ENCODE measurements around the gene STK16. TPM values are rescaled to one million over a fixed set of nuclear protein-coding genes. Genes with fewer than 3 reads are reported as not detected.

STK16 gene
- total and polyA plus RNA-seq, 2 of the 13 experiments (the other 11 are each of a cell fraction or from before 2014, with no cell fraction given), result 28.0 to 50.9 TPM

DNA sequence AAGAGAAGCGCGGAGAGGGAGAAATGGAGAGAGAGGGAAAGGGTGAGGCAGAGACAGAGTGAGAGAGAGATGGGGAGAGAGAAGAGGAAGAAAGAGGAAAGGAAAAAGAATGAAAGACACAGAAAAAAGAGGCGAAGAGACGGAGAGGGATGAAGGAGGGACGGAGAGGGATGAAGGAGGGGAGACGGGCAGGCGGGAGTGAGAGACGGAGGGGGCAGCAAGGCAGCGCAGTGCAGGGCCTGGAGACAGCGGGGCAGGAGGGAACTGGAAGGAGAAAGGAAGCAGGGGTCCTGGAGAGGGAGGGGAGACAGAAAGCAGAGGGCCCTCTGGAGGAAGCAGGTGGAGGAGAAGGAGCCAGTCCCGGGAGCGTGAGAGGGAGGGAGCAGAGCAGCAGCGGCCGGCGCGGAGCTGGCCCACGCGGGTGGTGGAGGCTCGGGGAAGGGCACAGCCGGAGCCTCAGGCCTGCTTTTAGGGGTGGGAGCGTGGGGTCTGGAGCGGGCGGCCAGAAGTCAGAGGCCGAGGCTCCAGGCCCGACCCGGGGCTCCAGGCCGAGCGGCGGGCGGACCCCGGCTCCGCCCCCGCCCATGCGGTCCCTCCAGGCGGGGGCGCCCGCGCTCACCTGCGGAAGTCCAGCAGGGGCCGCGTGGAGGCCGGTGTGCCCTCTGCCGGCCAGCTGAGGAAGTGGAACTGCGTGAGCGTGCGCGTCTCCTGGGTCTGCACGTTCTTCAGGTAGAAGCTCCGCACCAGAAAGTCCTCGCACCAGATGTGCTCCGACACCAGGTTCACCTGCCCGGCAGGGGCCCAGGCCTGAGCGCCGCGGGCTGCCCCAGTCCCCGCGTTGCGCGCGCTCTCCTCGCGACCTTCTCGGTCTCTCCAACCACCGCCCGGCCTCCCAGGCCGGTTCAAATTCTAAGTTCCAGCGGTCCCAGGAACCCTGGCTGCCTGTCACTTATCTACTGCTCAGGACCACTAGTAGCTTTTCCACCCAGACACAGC lies 49.4 kb downstream of the STK16 start (continued):
- TF ChIP-seq RARG (CRISPR knock-in tag; IDR thresholded peaks at IDR 0.05; ENCODE audit: low read depth), result no peak
- peak; percentile 76; the same call in 1 of the 2 replicates for TF ChIP-seq ZNF607 (CRISPR knock-in tag; IDR thresholded peaks at IDR 0.05; ENCODE audit: borderline replicate concordance)
- TF ChIP-seq ZNF547 (CRISPR knock-in tag; IDR thresholded peaks at IDR 0.05), result peak; percentile 92; the same call in 1 of the 2 replicates
- TF ChIP-seq U2AF1 (optimal IDR thresholded peaks at IDR 0.05; ENCODE audit: low read depth, low read length), result peak; percentile 73
- TF ChIP-seq MEIS2 (CRISPR knock-in tag; IDR thresholded peaks at IDR 0.05), result peak; percentile 73; the same call in 1 of the 2 replicates
- 0 out of 2 replicates have a peak, but pooled peaks have one; percentile 45 for TF ChIP-seq NBN (conservative IDR thresholded peaks at IDR 0.05)
- TF ChIP-seq ZNF619 (CRISPR knock-in tag; IDR thresholded peaks at IDR 0.05), result peak; percentile 95; the same call in 1 of the 2 replicates
- peak; percentile 91; the same call in 1 of the 2 replicates for TF ChIP-seq ZNF232 (CRISPR knock-in tag; IDR thresholded peaks at IDR 0.05; ENCODE audit: borderline replicate concordance)
- TF ChIP-seq ZNF605 (CRISPR knock-in tag; IDR thresholded peaks at IDR 0.05), result no peak; the same call in 1 of the 2 replicates
- TF ChIP-seq, protein P1, sequence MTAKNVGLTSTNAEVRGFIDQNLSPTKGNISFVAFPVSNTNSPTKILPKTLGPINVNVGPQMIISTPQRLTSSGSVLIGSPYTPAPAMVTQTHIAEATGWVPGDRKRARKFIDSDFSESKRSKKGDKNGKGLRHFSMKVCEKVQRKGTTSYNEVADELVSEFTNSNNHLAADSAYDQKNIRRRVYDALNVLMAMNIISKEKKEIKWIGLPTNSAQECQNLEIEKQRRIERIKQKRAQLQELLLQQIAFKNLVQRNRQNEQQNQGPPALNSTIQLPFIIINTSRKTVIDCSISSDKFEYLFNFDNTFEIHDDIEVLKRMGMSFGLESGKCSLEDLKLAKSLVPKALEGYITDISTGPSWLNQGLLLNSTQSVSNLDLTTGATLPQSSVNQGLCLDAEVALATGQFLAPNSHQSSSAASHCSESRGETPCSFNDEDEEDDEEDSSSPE (CRISPR knock-in tag; IDR thresholded peaks at IDR 0.05), result peak; percentile 73
- TF ChIP-seq ARID2 (CRISPR knock-in tag; IDR thresholded peaks at IDR 0.05; ENCODE audit: borderline replicate concordance), result 0 out of 2 replicates have a peak, but pooled peaks have one; percentile 33
- TF ChIP-seq, protein P2, sequence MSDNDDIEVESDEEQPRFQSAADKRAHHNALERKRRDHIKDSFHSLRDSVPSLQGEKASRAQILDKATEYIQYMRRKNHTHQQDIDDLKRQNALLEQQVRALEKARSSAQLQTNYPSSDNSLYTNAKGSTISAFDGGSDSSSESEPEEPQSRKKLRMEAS (IDR thresholded peaks at IDR 0.05), result peak; percentile 97
- TF ChIP-seq GFI1 (CRISPR knock-in tag; IDR thresholded peaks at IDR 0.05; ENCODE audit: borderline replicate concordance), result peak; percentile 56; the same call in 1 of the 2 replicates
- TF ChIP-seq DMAP1 (CRISPR knock-in tag; IDR thresholded peaks at IDR 0.05), result peak; percentile 87
- TF ChIP-seq CBX2 (IDR thresholded peaks at IDR 0.05; ENCODE audit: low read depth, low read length), result no peak
- peak; percentile 66 for TF ChIP-seq CBX2 (CRISPR knock-in tag; IDR thresholded peaks at IDR 0.05; ENCODE audit: low read depth)
- TF ChIP-seq NFAT5 (CRISPR knock-in tag; IDR thresholded peaks at IDR 0.05), result peak; percentile 54; the same call in 1 of the 2 replicates
- peak; percentile 50; the same call in 1 of the 2 replicates for TF ChIP-seq NFYC (CRISPR knock-in tag; IDR thresholded peaks at IDR 0.05)
- peak; percentile 60 for TF ChIP-seq MED1 (CRISPR knock-in tag; IDR thresholded peaks at IDR 0.05)
- no peak for TF ChIP-seq ZNF569 (CRISPR knock-in tag; IDR thresholded peaks at IDR 0.05; ENCODE audit: borderline replicate concordance)
- TF ChIP-seq PHF20 (CRISPR knock-in tag; IDR thresholded peaks at IDR 0.05), result peak; percentile 63; the same call in 1 of the 2 replicates
- no peak for TF ChIP-seq ZNF251 (CRISPR knock-in tag; IDR thresholded peaks at IDR 0.05)
- peak; percentile 30; the same call in 1 of the 2 replicates for TF ChIP-seq ZNF557 (CRISPR knock-in tag; IDR thresholded peaks at IDR 0.05)
- 0 out of 2 replicates have a peak, but pooled peaks have one; percentile 46 for TF ChIP-seq ZSCAN20 (CRISPR knock-in tag; IDR thresholded peaks at IDR 0.05; ENCODE audit: borderline replicate concordance)
